ENCODE data around the gene ANKRD33B. TPM values are rescaled to one million over a fixed set of nuclear protein-coding genes. Genes with fewer than 3 reads are reported as not detected.

Gene ANKRD33B
- total and polyA plus RNA-seq, 2 of the 13 experiments (the other 11 are each of a cell fraction or from before 2014, with no cell fraction given), result 0.02 TPM; not detected in 1

DNA sequence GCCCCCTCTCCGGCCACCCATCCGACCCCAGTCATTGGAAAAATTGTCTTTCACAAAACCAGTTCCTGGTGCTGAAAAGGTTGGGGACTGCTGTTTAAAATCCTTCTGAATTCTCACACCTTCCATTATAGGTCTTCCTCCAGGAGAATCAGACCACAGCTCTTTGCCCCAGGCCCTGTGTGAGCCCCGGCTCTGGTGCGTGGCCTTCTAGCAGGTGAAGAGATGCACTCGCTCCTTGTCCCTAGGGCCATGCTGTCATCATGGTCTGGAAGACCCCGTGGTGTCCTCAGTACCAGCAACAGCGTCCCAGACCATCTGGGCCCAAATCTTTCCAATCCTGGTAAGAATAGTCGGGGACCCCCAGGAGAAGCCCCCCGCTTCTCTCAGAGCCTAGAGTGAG, 101.9 kb downstream of the ANKRD33B start:
- CTCF ChIA-PET (ENCODE audit: low intra/inter-chr PET ratio, low total read pairs), result no interaction called here
- in situ Hi-C loops (cut with HindIII; ENCODE audit: extremely low pct_ligation_motif_present, low pct_unique_long_range_greater_than_20kb), result no loop called here
- BruUV-seq (replicated peaks), result no TSS peak

More for the DNA sequence above, 101.9 kb downstream of the ANKRD33B start:
- DNase-seq (ENCODE audit: low spot score) (no peak), FAIRE-seq (no peak), ATAC-seq (no peak)
- Histone ChIP-seq H3K9me3 (ENCODE audit: low read length) (no peaks in the 10 kb centered on the region), H3K4me1 (ENCODE audit: insufficient read depth, low read length) (peaks cover 10% of the 10 kb centered on the region), H3K27me3 (ENCODE audit: control insufficient read depth in 1 of 2, insufficient read depth in 2 of 2, low read length in 2 of 2) (peaks cover 0 to 2% of the 10 kb centered on the region in 2 experiments; a peak in 3 of 5 replicates), H2AFZ (ENCODE audit: low read length) (no peak overlapping the region), H3K4me2 (ENCODE audit: low read depth, low read length) (no peak overlapping the region), H3K79me2 (ENCODE audit: insufficient read depth, low read length) (no peaks in the 10 kb centered on the region), H3K36me3 (replicated peaks in 1 of 2; ENCODE audit: control insufficient read depth in 1 of 2, insufficient read depth in 2 of 2, low read length in 2 of 2) (no peaks in the 10 kb centered on the region), H3K4me3 (replicated peaks in 1 of 3; ENCODE audit: insufficient read depth in 1 of 3, low read depth in 2 of 3, low read length in 3 of 3) (no peak overlapping the region), H3K27ac (ENCODE audit: extremely low read length, insufficient read depth, low read length) (no peak overlapping the region), H4K20me1 (ENCODE audit: insufficient read depth, low read length) (no peaks in the 10 kb centered on the region), H3K9ac (ENCODE audit: insufficient read depth, low read depth, low read length) (no peak overlapping the region)
- intact Hi-C loops (cut with micrococcal nuclease; ENCODE audit: unreplicated experiment), result no loop called here
- TF ChIP-seq TP53 (CRISPR knock-in tag; conservative IDR thresholded peaks at IDR 0.05) (no peak), ZNF510 (CRISPR knock-in tag; IDR thresholded peaks at IDR 0.05; ENCODE audit: low read depth) (no peak), KMT2A (CRISPR knock-in tag; IDR thresholded peaks at IDR 0.05) (no peak), TEAD2 (CRISPR knock-in tag; IDR thresholded peaks at IDR 0.05) (no peak), ATF7-NPFF (CRISPR knock-in tag; IDR thresholded peaks at IDR 0.05; ENCODE audit: low read depth) (no peak), ZNF773 (CRISPR knock-in tag; IDR thresholded peaks at IDR 0.05; ENCODE audit: borderline replicate concordance) (no peak), KAT2B (IDR thresholded peaks at IDR 0.05; ENCODE audit: borderline replicate concordance, low read depth, low read length) (no peak), ZXDC (CRISPR knock-in tag; IDR thresholded peaks at IDR 0.05) (no peak), FOXP1 (IDR thresholded peaks at IDR 0.05) (no peak), FOXP1 (CRISPR knock-in tag; IDR thresholded peaks at IDR 0.05) (no peak)
- 44% methylated on average over 5 of the region's 9 CpGs for WGBS (ENCODE audit: low lambda C conversion rate)
- POLR2A ChIA-PET, result no interaction called here
